GM19193 (cell line): ENCODE measurements around the gene PRMT9.
A peak's percentile ranks its signal among the peaks of the same experiment; 100 is the strongest.

Experiments
- POLR2A ChIP-seq: IDR thresholded peaks from 4 replicates; pipeline ENCODE4 v1.6.1; 2011; ENCODE audit not compliant: insufficient read depth, insufficient read length; ENCODE audit errors: extremely low read depth

Gene PRMT9

DNA sequence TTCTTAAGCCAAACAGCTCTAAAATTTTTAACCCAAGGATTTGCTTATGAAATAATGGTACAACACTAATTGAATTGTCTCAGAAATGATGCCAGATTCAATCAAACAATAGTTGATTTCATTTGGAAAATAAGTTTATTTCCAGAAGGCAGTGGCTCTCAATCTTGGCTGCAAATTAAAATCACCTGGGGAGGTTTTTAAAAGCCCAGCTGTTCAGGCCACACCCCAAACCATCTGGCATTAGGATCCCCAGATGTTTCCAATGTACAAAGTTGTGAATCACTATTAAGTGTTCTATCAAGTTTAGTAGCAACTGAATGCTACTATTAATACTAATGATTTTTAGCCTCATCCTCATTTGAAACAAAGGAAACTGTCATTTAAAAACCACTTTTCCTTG is 44.6 kb downstream of the PRMT9 start:
- no peak for TF ChIP-seq POLR2A

- no peak for TF ChIP-seq POLR2A
Observed at GRCh38 chr4:147638942-147639341, 45.0 kb downstream of the PRMT9 start.

- no peak for TF ChIP-seq POLR2A
Observed at GRCh38 chr4:147638365-147638764, 45.6 kb downstream of the PRMT9 start.

- TF ChIP-seq POLR2A: no peak
Observed at GRCh38 chr4:147635348-147635747, 48.6 kb downstream of the PRMT9 start.

DNA sequence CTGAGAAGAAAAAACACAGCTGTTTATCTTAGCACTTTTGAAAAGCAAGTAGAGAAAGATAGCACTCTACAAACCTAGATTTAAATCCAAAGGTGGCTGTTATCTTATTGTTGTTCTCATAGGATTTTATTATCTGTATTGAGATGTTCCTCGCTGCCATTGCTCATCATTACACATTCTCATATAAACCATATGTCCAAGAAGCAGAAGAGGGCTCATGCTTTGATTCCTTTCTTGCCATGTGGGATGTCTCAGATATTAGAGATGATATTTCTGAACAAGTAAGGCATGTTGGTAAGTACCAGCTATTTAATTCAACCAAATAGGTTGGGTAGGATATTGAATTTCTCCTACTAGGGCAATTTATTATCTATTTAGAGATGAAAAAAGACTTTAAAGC is 50.3 kb downstream of the PRMT9 start:
- no peak for TF ChIP-seq POLR2A

DNA sequence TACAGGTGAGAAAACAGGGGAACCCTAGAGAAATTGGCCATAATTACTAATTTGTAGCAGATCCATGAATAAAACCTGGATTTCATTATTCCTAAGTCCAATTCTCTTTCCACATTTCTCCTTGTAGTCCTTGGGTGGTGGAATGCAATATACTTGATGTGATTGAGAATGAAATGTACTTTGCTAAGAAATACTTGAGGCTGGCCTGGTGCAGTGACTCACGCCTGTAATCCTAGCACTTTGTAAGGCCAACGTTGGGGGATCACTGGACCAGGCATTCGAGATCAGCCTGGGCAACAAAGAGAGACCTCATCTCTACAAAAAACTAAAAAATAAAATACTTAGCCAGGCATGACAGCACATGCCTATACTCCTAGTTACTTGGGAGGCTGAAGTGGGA is 50.9 kb downstream of the PRMT9 start:
- TF ChIP-seq POLR2A: no peak

GRCh38 chr4:147629783-147630730 is 53.9 kb downstream of the PRMT9 start:
- no peak for TF ChIP-seq POLR2A

- TF ChIP-seq POLR2A: no peak
Observed at GRCh38 chr4:147628415-147628814, 55.5 kb downstream of the PRMT9 start.

DNA sequence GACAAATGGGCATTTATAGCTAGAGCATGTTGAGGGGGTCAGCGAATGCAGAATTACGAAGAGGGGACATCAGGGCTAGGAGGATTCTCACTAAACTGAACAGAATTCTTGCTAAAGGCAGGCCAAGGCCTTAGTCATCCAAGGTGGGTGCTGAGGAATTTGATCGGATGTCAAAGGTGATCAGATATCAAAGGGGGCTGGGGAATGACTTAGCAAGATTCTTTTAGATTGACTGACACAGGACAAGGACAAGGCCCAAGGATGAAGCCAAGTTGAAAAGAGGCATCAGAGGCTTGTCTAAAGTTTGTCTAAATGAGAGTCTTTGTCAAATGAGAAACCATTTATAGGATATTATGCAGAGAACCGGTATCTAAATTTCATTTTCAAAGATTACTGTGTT is 57.1 kb downstream of the PRMT9 start:
- no peak for TF ChIP-seq POLR2A

GRCh38 chr4:147625733-147626132 is 58.2 kb downstream of the PRMT9 start:
- no peak for TF ChIP-seq POLR2A

- no peak for TF ChIP-seq POLR2A
Observed at GRCh38 chr4:147620315-147620714, 63.6 kb downstream of the PRMT9 start.

DNA sequence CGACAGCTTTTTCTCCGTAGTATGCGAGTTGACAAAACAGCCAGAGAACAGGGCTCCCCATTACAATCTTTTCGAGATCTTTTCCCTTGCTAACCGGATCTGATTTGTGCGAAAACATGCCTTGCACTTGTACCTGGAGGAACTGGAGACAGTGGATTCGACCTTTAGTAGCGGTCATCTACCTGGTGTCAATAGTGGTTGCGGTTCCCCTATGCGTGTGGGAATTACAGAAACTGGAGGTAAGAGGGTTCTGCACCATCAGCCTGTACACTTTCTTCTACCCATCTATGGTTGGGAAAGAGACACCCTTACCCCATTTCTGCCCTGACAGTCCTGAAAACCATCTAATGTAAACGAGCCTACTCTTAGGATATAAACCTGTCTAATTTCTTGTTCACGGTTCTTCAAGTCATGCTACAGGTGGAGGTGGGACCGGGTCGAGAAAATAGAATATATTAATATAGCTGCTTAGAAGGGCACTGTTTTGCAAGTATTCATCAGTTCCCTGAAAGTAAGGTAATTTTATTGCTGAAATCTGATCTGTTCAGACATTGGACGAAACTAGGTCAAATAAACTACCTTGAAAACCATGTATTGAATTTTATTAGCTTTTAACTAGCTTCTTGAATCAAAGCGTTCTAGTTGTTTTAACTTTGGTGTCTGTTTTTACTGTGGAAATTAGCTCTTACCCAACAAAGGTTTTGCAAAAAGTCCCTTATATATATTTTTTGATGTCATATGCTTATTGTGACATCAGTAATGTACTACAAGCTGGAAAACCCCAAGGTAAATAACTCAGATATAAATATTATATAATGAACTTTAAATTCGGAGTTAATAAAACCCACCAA is 65.9 kb downstream of the PRMT9 start:
- TF ChIP-seq POLR2A: no peak

DNA sequence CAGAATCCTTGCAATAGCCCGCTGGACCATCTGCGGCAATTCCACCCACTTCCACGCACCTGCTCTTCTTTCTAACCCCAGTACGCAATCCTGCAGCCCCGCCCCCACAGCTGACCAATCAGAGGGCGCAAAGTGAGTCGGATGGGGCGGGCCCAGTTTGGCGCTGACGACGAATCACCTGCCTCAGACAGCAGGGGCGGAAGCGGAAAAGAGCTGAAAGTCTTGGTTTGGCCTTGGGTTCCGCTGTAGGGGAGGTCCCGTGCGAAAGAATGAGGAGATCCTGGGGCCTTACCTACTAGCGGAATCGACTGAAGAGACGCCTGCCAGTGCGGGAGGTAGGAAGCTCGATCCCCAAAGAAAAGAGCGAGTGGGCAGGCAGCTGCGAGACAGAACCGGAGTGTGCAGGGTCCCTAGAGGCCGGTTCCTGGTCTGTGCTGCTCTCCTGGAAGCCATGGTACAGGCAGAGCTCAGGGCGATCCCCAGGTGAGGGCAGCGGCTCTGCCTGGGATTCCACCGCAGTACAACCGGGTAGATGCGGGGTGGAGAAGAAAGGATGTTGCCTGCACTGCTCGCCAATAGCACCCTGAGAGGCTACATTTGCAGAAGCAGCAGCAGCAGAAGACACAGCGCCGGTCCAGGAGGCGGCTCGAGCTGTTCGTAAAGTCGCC is 66.7 kb downstream of the PRMT9 start, which contains the start of gene TMEM184C:
TSS of gene TMEM184C (plus strand) at position 225 of the 668 bp plus-strand sequence. CDS start 560 bp downstream, outside the sequence.
- peak; percentile 89 for TF ChIP-seq POLR2A

DNA sequence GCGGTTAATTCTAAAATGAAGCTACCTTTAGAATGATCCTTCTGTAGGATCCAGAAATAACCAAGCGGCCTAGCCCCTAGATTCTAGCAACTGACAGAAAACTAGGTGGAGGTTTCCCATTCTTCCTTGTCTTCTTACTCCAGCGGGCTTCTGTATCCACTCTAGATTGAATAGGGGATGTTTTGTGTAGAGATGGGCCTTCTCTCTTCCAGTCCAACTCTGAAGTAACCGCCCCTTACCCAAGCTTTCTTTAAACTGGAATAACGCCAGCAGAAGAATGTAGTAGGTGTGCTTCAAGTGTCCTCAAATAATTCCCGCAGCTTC is 67.2 kb downstream of the PRMT9 start:
- no peak for TF ChIP-seq POLR2A

GRCh38 chr4:147610686-147611085 is 73.3 kb downstream of the PRMT9 start:
- TF ChIP-seq POLR2A: no peak
